Duodenal mucosa (tissue), 2 donors: ENCODE measurements around the gene LDHAL6A.

Experiments
- H3K27ac ChIP-seq: one replicate; pipeline ENCODE4 v1.7.0; 2013; ENCODE audit warnings: low read depth, low read length
- H3K27me3 ChIP-seq, 2 donors: one replicate each; pipeline ENCODE4 v1.7.0; 2013; ENCODE audit warnings: low read length in 2 of 2, control low read depth in 1 of 2; ENCODE audit not compliant: insufficient read depth in 2 of 2, control insufficient read depth in 1 of 2
- H3K36me3 ChIP-seq, 2 donors: one replicate each; pipeline ENCODE4 v1.7.0; 2013; ENCODE audit warnings: low read length in 2 of 2, control low read depth in 1 of 2; ENCODE audit not compliant: insufficient read depth in 2 of 2, control insufficient read depth in 1 of 2
- H3K4me1 ChIP-seq, 2 donors: one replicate each; pipeline ENCODE4 v1.7.0; 2013; ENCODE audit warnings: low read length in 2 of 2, control low read depth in 1 of 2; ENCODE audit not compliant: insufficient read depth in 2 of 2, control insufficient read depth in 1 of 2
- H3K4me3 ChIP-seq, 2 donors: one replicate each; pipeline ENCODE4 v1.7.0; 2013; ENCODE audit warnings: low read length in 2 of 2, low read depth in 1 of 2
- H3K9ac ChIP-seq, 2 donors: one replicate each; pipeline ENCODE4 v1.7.0; 2013; ENCODE audit warnings: low read length in 2 of 2, low read depth in 1 of 2
- H3K9me3 ChIP-seq, 2 donors: one replicate each; pipeline ENCODE4 v1.7.0; 2013; ENCODE audit warnings: low read length in 2 of 2, control low read depth in 1 of 2; ENCODE audit not compliant: control insufficient read depth in 1 of 2

LDHAL6A gene

GRCh38 chr11:18502352-18502751 is 46.7 kb downstream of the LDHAL6A start:
- H3K4me3 ChIP-seq, result no peak overlapping the region
- H3K9me3 ChIP-seq, result no peaks in the 10 kb centered on the region
- H3K9ac ChIP-seq, result no peak overlapping the region
- no peaks in the 10 kb centered on the region for H3K4me1 ChIP-seq
- no peak overlapping the region for H3K27ac ChIP-seq
- peaks cover 28 to 50% of the 10 kb centered on the region in 2 donors for H3K36me3 ChIP-seq
- H3K27me3 ChIP-seq, result no peaks in the 10 kb centered on the region

GRCh38 chr11:18521122-18521521 is 65.5 kb downstream of the LDHAL6A start:
- Histone ChIP-seq H3K4me1 (peaks cover 12 to 21% of the 10 kb centered on the region in 2 donors), H3K36me3 (peaks cover 0 to 20% of the 10 kb centered on the region in 2 donors), H3K27ac (no peak overlapping the region), H3K4me3 (no peak overlapping the region), H3K27me3 (no peaks in the 10 kb centered on the region), H3K9me3 (no peaks in the 10 kb centered on the region), H3K9ac (no peak overlapping the region)

- Histone ChIP-seq H3K4me1 (peaks cover 12 to 22% of the 10 kb centered on the region in 2 donors), H3K36me3 (peaks cover 0 to 14% of the 10 kb centered on the region in 2 donors), H3K27me3 (no peaks in the 10 kb centered on the region), H3K9ac (no peak overlapping the region), H3K4me3 (no peak overlapping the region), H3K27ac (no peak overlapping the region), H3K9me3 (no peaks in the 10 kb centered on the region)
Measured at GRCh38 chr11:18522388-18522787, 66.7 kb downstream of the LDHAL6A start.

GRCh38 chr11:18523084-18523483 is 67.4 kb downstream of the LDHAL6A start:
- Histone ChIP-seq H3K4me3 (no peak overlapping the region), H3K27ac (no peak overlapping the region), H3K27me3 (no peaks in the 10 kb centered on the region), H3K9ac (no peak overlapping the region), H3K4me1 (peaks cover 12 to 29% of the 10 kb centered on the region in 2 donors), H3K36me3 (peaks cover 0 to 10% of the 10 kb centered on the region in 2 donors), H3K9me3 (no peaks in the 10 kb centered on the region)

GRCh38 chr11:18524248-18524647 is 68.6 kb downstream of the LDHAL6A start:
- Histone ChIP-seq H3K4me1 (peaks cover 12 to 29% of the 10 kb centered on the region in 2 donors), H3K36me3 (no peaks in the 10 kb centered on the region), H3K9me3 (no peaks in the 10 kb centered on the region), H3K9ac (no peak overlapping the region), H3K27ac (no peak overlapping the region), H3K27me3 (no peaks in the 10 kb centered on the region), H3K4me3 (no peak overlapping the region)

- peak overlapping the region; percentile 81 to 92 for H3K4me3 ChIP-seq
- H3K9ac ChIP-seq, result peak overlapping the region; percentile 87 to 96
- H3K4me1 ChIP-seq, result peaks cover 12 to 29% of the 10 kb centered on the region in 2 donors
- no peaks in the 10 kb centered on the region for H3K36me3 ChIP-seq
- no peaks in the 10 kb centered on the region for H3K9me3 ChIP-seq
- H3K27me3 ChIP-seq, result no peaks in the 10 kb centered on the region
- peak overlapping the region; percentile 96 for H3K27ac ChIP-seq
Measured at GRCh38 chr11:18526130-18526520, 70.5 kb downstream of the LDHAL6A start.

GRCh38 chr11:18526521-18527296 is 71.1 kb downstream of the LDHAL6A start, which contains the start of gene TSG101:
Gene TSG101 (minus strand): TSS chr11:18526942. CDS start chr11:18526816, 126 bp downstream.
- peak within 1 kb of the TSS; percentile 87 to 96 for H3K9ac ChIP-seq
- no peaks in the 10 kb centered on the region for H3K27me3 ChIP-seq
- peak within 1 kb of the TSS; percentile 96 for H3K27ac ChIP-seq
- H3K4me3 ChIP-seq, result peak within 1 kb of the TSS; percentile 81 to 92
- no peaks in the 10 kb centered on the region for H3K36me3 ChIP-seq
- H3K4me1 ChIP-seq, result peaks cover 12 to 29% of the 10 kb centered on the region in 2 donors
- no peaks in the 10 kb centered on the region for H3K9me3 ChIP-seq

GRCh38 chr11:18527512-18527911 is 71.9 kb downstream of the LDHAL6A start:
- Histone ChIP-seq H3K9ac (peak overlapping the region; percentile 87 to 96), H3K9me3 (no peaks in the 10 kb centered on the region), H3K36me3 (no peaks in the 10 kb centered on the region), H3K4me3 (peak overlapping the region; percentile 81 to 92), H3K27ac (peak overlapping the region; percentile 96), H3K4me1 (peaks cover 11 to 25% of the 10 kb centered on the region in 2 donors), H3K27me3 (no peaks in the 10 kb centered on the region)
